Activated naive CD4-positive, alpha-beta T cell (primary cell): ENCODE results near the gene MBNL2.
"Not testable (repeated sequence)": the region's sequence is repeated elsewhere in the genome, so short reads cannot be mapped to it uniquely, and the experiment has no call there.

Experiments
- DNase-seq, 4 experiments: peaks; one replicate each; lab custom pipeline; 2025; lab: John Stamatoyannopoulos, UW

The MBNL2 gene, protein sequence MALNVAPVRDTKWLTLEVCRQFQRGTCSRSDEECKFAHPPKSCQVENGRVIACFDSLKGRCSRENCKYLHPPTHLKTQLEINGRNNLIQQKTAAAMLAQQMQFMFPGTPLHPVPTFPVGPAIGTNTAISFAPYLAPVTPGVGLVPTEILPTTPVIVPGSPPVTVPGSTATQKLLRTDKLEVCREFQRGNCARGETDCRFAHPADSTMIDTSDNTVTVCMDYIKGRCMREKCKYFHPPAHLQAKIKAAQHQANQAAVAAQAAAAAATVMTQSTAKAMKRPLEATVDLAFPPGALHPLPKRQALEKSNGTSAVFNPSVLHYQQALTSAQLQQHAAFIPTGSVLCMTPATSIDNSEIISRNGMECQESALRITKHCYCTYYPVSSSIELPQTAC

DNA sequence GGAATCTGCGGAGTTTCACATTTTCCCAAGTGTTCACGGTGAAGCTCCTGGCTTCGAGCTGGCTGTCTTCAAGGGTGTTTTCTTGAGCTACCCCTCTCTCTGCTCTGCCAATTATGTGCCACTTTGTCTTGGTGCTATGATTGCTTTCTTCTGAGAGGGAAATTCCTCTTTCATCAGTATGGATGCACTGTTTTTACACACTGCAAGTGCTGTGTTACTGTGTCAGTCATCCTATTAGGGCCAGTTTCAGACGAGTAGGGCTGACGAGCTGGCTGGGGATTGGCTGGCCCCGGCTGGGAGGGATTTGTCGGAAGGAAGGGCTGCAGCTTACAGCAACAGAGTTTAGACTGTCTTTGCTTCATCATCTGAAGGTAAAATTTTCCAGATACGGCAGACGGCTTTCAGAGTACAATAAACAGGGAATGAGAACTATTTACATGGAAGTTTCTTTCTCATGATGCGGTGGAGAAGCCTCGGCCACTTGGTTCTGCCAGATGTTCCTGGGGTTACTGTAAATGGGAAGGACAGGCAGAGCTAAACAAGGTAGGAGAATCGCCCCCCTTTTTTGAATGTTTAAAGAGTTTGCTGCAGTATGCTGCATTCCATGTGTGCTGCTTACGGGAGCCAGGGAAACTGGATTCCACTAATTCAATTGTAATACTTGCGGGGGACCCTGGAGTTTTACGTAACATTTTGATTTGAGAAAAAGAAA, at the start of gene MBNL2:
MBNL2 (plus strand) TSS at position 345 of the 712 bp plus-strand sequence. CDS start 53,903 bp downstream, outside the sequence.
- DNase-seq: peak; percentile 44 to 70 (median 59)

DNA sequence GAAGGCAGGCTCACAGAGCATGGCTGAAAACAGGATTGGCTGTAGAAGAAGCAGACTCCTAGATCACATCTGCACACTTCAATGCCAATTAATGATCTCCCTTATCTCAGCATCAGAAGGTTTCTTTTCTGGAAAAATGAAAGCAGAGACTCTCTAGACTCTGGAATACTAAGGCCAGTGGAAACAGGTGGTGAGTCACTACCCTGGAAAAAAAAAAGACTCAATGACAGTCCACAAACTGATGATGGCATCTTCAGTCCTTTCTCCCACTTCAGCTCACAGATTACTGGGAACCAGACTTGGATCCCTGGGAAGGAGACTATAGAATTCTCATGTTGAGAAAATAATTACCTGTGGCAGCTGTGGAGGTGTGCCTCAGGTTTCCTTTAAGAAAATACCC, 47.5 kb upstream of the MBNL2 start:
- DNase-seq: no peak

DNA sequence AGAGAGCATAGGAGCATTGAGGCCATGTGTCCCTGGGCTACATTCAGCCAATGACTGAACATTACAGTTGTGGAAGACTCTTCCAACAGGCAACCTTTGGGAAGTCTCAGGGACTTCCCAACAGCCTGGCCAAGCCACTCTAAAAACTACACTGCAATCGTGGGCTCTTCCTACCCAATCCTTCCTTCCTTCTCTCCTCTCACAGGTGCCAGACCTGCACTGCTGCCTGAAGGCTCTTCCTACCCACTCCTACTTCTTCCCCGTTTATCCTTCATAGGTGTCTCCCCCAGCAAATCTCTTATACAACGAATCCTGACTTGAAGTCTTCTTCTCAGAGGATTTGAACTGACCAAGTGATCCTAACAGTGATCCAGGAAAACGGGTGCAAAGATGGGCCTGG, 47.1 kb upstream of the MBNL2 start:
- DNase-seq: no peak

DNA sequence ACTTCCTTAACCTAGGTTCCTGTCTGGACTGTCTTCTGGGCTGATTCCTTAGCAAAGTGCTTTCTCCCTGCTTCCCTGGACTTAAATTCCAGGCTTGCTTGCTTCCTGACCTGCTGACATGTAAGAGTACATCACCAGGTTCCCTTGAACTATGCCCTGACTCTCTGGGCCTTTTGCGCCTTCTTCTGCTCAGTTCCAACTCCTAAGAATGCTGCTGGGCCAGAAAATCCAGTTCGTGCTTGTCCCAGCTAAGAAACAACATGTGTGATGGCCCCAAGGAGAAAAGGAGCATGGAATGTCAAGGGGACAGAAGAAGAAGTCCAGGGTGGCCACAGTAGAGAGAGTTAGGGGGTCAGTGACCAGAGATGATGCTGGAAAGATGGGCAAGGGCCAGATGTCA, 42.6 kb upstream of the MBNL2 start:
- DNase-seq: no peak

DNA sequence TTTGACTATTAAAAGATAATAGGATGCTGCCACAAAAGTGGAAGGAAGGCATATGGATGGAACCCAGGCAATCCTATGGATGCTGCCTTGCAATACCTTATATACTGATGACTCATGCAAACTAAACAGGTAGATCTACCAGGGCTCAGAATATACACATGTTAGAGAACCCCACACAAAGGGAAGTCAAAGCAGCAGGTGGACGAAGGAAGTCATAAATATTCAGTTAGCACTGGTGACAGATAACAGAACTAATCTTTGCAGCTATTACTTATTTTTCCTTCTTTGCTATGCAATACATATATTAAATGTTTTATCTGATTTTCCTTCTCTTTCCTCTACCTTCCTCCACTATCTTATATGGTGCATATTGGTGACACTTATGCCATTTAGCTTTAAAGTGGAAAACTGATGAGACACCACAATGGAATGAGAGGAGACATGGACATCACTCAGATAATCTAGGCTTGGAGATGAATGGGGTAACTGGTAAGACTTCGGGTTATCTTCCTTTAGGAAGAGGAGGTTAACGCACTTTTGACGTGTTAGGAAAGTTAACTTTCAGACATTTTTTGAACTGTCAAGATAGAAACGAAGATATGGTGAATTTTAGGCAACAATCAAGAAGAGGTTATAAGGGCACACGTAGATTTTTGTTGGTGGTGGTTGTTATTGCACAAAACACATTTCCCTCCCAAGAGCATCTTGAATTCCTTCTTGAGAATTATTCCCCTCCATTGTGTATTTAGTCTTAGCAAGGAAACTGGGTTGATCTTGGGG, 39.8 kb upstream of the MBNL2 start:
- no peak for DNase-seq

DNA sequence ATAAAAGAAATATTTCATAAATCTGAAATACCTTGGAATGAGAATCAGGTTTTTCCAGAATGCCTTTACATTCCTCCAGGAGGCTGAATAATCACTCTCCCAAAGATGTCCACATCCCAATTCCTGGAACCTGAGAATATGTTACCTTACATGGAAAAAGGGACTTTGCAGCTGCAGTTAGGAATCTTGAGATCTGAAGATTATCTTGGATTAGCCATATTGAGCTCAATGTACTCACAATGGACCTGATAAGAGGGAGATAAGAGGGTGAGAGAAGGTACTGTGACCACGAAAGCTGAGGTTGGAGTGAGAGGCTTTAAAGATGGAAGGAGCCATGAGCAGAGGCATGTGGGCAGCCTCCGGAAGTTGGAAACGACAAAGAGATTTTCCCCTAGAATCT, 36.8 kb upstream of the MBNL2 start:
- no peak for DNase-seq

DNA sequence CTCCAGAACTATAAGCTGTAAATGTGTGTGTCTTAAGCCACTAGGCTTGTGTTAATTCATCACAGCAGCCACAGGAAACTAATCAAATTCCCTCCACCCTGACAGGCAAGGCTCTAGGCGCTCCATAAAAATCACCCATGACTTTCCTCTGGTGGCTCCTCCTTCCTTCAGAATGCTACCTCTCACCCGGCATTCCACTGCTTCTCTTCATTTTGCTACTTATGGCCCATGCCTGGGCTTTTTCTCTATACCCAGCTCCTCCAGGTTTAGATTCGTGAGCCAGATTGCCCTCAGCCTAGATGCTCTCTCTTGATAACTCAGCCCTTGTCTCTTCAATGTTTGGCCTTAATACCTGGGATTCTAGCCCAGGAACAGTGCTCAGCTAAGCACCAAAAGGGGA, 36.4 kb upstream of the MBNL2 start:
- DNase-seq: no peak

DNA sequence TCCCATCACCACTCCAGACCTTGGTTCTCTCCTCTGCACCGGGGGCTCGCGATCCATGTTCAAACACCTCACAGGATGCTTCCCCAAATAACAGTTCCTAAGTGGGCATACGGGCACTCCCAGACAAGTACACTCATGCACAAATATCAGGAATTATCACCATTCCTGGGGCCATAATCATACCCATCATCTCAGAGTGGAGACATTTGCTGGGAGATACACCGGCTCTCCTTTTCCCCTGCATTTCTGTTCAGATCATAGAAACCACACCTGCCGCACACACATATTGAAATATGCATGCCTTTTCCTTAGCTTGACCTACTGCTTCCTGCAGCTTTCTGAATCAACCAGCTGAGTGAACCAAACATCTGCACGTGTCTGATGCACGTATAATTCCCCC, 33.9 kb upstream of the MBNL2 start:
- no peak for DNase-seq

DNA sequence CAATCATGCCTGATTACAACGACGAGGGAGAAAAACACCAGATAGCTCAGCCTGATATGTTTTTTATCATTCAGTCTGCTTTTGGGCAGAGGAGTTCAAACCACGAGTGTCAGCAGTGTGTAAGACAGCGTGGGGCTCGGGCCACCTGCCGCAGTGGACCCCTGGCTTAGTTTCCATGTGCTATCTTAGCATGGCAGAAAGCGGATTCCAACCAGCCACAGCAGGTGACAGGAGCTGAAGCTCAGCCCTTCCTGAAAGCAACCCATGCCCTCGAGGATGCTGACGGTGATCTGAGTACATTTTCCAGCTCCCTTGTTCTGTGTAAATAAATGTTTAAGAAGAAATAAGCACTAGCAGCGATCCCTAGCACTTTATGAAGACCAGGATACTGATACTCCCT, 32.2 kb upstream of the MBNL2 start:
- DNase-seq: no peak

DNA sequence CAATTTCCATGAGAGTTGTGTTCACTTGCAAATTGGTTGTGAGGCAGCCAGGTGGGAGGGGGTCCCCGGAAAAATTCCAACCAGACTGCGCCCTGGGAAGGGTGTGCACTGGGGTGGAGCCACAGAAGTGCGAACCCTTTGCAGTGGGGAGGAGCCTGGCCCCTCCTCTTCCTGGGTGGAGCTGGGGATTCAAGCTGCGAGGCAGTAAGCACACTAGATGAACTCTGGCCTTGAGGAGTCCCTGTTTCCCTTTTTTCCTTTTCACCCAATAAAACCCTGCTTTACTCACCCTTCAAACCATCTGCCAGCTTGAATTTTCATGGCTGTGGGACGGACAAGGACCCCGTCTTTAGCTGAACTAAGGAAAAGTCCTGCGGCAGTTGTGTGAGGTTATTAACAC, 31.0 kb upstream of the MBNL2 start:
- DNase-seq: no peak

DNA sequence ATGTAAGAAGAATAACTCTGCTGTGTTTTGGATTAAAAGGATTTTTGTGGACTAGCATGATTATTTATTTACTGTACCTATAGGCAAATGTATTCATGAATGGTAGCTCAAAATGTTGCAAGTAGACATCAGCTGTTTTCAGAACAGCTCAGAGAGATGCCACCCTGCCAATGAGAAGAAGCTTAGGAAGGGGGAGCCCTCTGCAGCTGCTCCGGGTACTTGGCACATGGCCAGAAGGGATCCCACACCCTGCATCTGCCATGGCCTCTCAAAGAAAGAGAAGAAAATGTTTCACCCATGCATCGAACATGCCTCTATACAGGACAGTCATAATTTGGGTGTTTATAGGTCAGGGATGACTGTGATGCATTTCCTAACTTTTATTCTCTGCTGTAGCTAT, 30.5 kb upstream of the MBNL2 start:
- DNase-seq: no peak

DNA sequence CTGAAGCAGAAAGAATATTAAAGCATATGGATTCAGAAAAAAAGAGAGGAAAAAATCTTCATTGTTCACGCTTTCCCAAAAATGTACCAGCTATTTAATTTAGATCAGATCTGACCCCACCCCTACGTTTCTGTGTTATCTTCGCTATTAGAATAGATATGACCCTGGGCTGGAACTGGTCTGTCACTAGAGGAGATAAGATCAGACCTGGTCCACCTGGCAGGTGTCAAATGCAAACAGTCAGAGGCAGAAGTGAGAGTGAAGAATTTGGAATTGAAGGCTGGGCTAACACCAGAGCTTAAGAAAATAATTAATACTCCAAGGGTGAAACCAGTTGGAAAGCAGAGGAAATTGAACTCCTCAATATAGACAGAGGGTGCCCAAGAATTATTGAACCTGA, 30.0 kb upstream of the MBNL2 start:
- no peak for DNase-seq

DNA sequence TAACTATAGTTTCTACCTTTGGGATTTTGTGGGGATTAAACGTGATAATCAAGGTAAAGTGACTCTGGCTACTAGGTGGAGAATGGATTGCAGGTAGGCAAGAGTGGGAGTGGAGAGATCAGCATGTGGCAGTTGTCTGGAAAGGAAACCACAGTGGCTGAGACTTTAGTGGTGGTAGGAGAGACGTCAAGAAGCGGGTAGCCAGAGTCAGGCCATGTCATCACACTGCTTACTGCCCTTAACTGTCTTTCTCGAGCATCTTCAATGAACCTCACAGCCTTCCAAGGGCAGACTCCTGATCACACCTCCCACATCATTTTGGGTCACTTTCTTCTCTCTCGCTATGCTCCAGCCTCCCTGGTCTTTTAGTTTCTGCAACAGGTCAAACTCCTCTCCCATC, 28.6 kb upstream of the MBNL2 start:
- DNase-seq: no peak

DNA sequence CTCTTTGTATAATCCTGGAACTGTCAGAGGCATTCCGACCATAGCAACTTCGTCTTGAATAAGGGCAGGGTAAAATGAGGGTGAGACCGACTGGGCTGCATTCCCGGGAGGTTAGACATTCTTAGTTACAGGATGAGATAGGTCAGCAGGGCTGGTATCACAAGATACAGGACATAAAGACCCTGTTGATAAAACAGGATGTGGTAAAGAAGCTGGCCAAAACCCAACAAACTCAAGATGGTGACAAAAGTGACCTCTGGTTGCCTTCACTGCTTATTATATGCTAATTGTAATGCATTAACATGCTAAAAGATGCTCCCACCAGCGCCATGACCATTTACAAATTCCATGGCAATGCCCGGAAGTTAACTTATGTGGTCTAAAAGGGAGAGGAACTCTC, 27.7 kb upstream of the MBNL2 start:
- no peak for DNase-seq

DNA sequence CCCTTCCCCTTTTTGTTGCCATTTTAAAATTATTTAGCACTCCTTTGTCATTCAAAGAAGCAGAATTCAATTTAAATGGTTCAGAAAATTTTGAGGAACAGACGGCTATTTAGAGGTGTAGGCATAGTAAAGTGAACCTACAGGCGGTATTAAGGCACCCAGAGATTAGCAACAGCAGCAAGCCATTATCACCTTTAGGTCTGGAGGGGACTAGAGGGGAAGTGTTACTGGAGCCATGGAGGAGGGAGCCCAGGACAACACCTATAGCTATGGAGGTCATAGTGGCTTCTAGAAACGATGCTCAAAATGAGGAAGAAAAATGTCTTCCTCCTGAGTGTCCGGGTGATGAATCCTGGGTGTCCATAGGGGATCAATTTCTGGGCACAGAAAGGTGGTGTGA, 25.8 kb upstream of the MBNL2 start:
- no peak for DNase-seq

DNA sequence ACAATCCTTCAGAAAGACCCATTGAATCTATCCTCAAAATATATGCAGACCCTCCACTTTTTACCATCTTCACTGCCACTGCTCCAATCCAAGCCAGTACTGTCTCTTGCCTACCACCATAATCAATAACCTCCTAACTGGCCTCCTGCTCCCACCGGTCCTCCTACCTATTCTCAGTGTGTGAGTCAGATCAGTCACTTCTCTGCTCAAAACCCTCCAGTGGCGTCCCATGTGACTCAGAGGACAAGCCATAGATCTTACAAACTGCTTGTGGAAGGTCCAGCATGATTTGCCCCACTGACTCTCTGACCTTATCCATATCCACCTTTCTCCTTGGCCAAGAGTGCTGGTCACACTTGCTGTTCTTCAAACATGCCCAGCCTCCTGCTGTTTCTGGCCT, 23.4 kb upstream of the MBNL2 start:
- DNase-seq: no peak

DNA sequence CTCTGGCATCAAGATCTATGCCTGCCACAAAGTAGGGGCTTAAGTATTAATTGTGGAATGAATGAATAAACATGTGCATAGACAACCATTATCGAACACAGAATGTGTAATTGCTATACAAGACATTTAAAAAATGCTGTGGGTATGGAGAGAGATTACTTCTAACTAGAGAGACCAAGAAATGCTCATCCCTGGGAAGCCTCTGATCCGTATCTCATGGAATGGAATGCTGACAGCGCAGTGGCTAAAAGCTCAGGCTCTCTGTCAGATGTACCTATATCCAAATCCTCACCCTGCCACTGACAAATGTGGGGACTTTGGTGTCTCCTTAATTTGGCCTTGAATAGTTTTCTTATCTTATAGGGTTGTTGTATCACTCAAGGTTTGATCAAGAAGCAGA, 22.7 kb upstream of the MBNL2 start:
- no peak for DNase-seq

DNA sequence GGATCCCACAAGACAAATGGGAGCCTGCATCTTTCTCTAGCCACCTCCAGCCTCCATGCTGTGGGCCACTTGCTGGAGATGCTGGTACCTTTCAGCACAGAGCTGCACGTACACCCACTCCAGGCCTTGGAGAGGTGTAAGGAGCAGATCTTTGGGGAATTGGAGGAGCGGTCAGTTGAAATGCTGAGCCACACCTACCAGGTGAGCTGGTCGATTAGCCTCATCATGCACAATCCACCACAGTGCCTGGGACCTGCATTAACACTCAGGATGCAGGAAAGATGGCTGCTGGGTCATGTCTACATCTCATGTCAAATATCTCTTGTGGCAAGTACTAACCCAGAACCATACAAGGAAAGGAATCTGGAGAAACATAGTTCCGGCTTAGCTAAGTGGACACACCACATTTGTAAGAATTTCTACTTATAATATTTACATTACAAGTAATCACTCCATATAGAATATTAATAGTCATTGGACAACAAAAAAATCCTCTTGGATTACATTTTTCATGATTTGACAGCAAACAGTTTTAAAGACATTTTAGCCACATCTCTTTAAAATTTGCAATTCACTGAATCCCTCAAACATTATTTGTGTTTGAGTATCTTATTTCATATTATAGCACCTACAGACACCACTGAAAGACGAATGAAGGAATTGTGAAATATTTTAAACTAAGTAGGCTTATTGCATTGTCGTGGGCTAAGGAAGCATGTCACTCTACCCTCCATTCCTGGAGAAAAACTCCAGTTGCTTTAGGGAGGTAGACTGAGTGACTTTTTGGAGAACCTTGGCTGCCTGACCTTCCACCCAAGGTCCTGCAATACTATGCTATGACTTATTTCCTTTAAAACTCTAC, 21.8 kb upstream of the MBNL2 start:
- DNase-seq: no peak

DNA sequence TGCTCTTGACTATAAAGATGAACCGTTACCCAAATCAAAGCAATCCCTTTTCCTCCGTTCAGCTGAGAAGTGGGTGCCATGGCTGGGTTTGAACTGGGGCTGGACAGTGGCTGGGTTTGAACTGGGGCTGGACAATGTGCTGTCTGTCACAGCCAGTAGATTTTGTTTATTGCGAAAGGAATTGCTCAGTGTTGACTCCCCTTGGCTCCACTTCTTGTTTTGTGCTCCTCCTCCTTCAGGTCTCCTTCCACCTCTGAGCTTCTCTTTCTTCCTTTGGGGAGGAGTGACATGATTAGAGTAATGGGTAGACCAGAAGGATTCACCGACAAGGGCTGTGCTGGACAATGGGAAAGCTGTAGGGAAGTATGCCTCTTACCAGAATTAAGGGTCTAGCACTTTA, 19.4 kb upstream of the MBNL2 start:
- no peak for DNase-seq

DNA sequence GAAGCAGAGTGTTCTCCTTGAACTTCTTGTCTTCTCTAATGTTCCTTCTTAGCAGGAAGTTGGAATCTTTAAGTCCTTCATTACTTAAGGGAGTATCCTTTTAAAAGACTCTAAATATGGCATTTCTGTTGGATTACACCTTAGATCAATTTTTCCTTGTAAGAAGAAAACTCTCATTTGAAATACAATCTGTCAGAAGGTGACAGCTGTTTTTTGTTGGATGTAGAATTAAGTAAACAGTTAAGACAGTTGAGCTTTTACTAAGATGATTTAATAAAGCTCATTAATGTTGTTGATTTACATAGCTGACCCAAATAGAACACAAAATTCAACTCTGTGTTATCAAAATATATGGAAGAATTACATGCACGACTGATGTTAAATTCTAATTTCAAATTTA, 16.7 kb upstream of the MBNL2 start:
- no peak for DNase-seq

DNA sequence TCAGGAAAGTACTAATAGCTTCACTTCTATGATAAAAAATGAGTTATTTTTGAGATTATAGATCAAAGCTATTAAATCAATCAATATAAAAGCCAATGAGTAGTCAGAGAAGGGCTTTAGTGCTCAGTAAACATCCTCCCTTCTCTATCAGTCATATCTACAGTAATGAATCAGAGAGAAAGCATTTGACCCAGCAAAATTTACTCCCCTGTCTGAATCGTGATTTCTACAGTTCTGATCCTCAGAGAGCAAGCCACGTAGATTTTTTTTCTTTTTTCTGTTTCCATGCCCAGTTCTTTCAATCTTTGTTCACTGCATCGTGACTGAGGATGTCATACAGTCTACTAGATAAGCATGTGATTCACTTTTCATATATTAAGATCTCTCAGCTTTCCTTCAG, 16.2 kb upstream of the MBNL2 start:
- DNase-seq: no peak

DNA sequence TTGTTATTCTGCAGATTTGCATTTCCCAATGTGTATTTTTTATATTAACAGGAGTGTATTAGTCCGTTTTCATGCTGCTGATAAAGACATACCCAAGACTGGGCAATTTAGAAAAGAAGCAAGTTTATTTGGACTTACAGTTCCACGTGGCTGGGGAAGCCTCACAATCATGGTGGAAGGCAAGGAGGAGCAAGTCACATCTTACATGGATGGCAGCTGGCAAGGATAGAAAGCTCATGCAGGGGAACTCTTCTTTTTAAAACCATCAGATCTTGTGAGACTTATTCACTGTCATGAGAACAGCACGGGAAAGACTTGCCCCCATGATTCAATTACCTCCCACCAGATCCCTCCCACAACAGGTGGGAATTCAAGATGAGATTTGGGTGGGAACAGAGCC, 14.9 kb upstream of the MBNL2 start:
- not testable (repeated sequence) for DNase-seq
